ENCODE data around the gene SAMD11.

SAMD11 gene

DNA sequence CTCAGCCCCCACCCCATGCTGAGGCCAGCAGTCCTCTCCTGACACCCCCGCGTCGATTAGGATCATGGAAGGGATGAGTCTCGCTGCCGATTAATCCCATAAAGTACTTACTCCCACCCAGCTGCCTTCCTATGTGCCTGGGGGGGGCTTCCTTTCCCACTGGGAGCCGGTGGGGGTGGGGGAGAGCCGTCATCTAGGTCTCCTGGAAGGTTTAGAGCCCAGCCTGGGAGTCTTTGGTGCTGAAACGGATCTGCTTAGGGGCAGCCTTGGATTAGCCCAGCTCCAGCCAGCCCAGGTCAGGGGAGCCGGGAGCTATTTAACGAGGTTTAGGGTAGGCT lies 9.8 kb downstream of the SAMD11 start:
- DNase-seq = no peak

DNA sequence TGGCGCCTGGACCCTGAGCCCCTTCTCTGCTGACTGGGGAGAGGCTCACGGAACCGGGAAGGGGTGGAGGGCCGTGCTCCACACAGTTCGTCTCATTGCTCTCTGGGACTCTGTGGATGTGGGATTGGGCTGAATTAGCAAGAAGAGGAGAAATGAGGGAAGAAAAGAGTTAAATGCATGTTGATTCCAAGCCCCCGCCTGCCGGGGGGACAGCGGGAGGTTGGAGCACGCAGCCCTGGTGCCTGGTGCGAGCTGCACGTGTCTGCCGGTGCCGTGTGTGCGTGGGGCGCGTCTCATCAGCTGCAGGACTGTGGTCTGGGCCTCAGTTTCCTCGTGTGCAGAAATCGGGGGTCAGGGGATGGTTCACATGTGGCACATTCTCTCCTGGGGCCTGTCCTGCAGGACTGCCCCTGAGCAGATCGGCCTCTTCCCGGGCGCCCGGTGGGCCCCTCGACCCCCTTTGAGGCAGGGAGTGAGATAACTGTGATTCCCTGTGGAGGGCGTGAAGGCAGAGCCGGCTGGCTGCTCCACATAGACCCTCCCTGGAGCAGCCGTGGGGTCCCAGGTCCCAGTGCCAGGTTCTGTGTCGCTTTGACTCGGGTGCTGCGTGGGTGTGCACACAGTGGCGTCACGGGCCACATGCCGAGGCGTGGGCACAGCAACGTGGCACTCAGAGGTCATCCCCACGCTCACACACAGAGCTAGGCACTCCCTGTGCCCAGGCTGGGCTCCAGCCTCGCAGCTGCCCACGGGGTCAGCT lies 11.4 kb downstream of the SAMD11 start:
- DNase-seq = no peak

DNA sequence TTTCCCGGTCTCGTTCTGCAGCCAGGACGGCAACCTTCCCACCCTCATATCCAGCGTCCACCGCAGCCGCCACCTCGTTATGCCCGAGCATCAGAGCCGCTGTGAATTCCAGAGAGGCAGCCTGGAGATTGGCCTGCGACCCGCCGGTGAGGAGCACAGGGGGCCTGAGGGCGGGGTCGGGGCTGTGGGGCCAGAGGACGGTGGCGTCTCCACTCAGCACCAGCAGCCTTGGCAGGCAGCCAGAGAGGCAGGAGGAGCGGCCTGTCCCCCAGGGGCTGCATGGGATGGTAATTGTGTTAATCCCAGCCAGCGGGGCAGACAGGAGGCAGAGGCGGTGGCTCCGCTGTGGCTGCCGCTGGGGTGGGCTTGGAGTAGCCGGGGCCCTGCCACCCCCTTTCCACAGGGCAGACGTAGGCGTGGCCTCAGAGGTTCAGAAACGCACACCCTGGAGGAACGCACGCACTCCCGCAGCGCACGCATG lies 12.1 kb downstream of the SAMD11 start:
- no peak for DNase-seq

DNA sequence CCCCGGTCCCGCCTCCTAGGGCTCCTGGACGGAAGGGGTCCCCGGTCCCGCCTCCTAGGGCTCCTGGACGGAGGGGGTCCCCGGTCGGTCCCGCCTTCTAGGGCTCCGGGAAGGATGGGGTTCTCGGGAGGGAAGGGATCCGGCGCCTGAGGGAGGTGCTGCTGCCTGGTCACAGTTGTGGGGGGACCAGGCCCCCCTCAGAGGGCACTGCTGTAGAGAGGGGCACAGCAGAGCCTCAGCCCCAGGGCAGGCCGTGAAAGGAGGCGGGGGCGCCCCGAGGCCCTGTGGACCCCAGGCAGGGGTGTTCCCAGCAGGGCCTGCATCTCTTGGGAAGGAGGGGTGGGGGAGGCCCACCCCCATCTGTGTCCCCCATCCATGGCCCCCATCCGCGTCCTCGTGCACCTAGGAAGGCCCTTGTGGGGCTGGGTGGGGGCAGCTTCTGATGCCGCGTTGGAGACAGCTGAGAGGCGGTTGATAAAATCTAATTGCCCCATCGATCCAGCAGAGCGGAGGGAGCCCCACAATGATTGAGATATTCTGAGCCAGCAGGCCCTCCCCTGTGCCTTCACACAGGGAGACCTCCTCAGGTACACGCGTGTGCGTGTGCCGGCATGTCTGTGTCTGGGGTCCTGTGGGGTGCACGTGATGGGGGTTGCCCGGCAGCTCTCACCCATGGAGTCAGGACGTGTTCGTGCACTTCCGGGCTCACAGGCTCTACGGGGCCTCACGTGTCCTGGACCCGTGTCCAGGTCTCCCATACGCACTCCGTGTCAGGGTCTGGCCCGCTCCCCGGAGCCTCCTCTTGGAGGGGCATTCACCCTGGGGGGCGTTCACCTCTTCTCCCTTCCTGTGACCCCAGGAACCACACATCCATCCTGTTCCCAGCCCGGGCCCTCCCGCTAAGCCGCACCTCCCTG lies 12.9 kb downstream of the SAMD11 start:
- DNase-seq = no peak

DNA sequence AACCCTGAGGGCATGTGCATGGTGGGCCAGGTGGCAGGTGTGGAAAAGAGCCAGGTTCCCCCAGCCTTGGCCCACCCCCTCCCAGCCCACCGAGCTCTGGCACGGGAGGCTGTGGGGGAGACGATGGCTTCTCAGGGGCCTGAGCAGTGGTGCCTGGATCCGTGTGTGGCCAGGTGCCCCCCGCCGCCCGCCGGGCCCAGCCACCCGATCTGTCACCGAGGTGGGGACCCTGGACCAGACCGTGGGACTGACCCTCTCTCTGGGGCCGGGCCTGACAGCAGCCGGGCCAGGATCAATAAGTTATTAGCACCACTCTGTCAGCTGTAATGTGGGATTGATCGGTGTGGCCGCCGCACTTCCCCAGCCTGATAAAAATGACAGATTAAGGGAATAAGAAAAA lies 13.8 kb downstream of the SAMD11 start:
- no peak for DNase-seq

DNA sequence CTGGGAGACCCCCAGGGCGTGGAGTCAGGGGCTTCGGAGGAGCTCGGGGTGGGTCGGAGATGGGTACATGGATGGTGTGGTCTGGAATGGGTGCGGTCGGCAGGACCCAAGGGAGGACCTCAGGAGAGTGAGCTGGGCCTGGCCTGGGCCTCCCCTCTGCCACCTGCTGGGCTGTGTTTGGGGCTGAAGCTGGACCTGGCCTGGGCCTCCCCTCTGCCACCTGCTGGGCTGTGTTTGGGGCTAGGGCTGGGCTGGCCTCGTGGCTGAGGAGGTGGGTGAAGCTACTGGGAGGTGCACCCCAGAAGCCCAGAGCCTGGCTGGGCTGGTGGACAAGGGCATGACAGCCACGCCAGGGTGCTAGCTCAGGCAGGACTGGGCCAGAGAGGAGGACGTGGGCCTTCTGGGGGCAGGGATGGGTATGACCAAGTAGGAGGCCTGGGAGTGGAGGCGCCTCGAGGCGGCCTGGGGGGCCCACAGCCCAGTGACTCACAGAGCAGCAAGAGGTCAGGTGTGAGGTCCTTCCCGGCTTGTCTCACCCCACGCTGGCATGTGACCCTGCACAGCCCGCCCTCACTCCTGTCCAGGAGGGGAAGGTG lies 14.5 kb downstream of the SAMD11 start:
- no peak for DNase-seq

DNA sequence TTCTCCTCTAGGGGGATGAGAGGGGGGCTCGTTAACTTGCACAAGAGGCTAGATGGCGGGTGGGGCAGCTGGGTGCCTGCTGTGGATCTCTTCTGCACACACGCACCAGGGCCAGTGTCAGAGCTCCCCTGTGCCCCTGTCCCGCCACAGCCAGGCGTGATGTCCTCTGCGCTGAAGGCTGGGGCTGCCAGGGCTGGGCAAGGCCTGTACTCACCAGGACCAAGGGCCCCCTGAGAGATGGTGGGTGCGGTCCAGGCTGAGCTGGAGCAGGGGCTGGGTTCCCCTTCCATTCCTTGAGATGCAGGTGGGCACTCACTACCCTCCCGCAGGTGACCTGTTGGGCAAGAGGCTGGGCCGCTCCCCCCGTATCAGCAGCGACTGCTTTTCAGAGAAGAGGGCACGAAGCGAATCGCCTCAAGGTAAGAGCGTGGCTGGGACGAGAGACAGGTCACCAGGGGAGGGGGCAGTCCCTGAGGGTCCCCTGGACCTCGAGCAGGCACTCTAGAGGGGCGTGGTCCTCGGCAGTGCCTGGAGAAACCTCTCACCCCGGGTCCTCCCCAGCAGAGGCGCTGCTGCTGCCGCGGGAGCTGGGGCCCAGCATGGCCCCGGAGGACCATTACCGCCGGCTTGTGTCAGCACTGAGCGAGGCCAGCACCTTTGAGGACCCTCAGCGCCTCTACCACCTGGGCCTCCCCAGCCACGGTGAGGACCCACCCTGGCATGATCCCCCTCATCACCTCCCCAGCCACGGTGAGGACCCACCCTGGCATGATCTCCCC lies 15.2 kb downstream of the SAMD11 start:
- no peak for DNase-seq

DNA sequence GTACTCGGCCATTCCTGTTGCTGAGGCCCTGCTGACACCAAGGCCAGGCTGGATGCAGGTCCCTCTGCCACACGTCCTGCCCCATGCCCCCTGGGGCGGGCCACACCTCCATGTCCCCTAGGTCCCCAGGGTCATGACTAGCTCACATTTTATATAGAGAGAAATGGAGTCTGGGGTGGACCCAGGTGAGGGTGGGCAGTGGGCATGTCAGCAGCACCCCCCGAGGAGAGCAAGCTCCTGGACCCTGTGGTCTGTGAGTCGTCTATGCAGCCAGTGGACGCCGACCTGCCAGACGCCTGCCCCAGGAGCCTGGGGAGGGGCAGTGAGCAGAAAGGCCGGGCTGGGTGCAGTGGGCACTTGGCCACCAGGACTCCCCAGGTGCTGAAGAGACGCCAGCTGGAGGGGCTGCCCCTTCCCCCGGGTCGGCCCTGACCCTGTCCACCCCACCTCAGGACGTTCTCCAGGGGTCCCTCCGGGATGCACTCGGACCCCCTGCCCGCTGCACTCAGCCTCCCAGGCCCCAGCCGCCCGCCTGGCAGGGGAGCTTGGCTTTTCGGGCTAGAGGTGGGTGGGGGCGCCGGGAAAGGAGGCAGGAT lies 15.9 kb downstream of the SAMD11 start:
- no peak for DNase-seq

DNA sequence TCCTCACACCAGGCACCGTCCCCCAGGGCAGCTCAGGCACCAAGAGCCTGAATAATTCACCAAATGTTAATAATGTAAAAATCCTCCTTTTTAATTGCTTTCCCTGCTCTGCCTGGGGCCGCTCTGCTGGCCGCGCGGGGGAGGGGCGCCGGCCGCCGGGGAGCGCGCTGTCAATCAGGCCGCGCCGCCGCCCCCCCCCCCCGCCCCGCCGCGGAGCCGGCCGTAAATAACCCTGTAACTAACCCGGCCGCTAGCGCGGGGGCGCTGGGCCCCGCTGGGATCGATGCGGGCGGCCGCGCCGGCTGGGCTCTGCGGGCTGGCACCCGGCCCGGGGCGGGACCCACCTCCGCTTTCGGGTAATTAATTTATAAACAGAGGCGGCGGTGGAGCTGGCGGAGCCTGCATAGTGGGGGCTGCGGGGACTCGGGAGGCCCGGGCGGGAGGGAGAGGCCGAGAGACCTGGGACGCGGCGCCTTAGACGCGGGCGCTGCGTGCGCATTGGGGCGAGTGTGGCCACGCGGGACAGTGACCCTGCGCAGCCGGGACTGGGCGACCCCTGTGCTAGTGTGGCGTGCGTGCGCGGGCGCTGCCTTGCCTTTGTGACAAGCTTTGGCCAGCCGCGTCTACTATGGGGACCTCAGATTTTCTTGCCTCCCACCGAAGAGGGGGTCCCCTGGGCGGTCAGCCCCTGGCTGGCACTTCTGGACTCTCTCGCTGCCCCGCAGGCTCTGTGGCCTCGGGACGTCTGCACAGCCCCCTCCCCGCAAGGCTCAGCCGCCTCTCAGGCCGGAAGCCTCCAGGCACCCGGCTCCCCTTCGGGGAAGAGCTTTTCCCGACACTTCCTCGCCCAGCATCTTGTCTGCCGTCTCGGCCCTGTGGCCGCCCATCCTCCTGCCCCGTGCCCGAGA lies 16.6 kb downstream of the SAMD11 start:
- no peak for DNase-seq

DNA sequence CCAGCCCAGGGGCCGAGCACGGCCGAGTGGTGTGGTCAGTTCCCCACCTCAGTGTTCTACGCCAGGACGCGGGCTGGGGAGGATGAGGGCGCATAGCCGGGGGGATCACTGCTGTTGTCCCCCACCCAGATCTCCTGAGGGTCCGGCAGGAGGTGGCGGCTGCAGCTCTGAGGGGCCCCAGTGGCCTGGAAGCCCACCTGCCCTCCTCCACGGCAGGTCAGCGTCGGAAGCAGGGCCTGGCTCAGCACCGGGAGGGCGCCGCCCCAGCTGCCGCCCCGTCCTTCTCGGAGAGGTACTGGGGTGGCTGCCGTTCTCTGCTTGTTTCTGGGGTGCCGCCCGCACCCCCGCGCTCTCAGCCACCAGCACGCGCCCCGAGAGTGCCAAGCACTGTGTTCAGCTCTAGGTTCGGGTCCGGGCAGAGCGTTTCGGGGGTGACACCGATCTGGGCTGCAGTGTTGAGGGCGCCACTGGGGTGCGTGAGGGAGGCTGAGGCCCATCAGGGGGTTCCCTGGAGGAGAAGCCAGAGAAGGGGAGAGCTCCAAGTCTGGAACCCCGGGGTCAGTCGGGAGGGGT lies 17.4 kb downstream of the SAMD11 start:
- no peak for DNase-seq

DNA sequence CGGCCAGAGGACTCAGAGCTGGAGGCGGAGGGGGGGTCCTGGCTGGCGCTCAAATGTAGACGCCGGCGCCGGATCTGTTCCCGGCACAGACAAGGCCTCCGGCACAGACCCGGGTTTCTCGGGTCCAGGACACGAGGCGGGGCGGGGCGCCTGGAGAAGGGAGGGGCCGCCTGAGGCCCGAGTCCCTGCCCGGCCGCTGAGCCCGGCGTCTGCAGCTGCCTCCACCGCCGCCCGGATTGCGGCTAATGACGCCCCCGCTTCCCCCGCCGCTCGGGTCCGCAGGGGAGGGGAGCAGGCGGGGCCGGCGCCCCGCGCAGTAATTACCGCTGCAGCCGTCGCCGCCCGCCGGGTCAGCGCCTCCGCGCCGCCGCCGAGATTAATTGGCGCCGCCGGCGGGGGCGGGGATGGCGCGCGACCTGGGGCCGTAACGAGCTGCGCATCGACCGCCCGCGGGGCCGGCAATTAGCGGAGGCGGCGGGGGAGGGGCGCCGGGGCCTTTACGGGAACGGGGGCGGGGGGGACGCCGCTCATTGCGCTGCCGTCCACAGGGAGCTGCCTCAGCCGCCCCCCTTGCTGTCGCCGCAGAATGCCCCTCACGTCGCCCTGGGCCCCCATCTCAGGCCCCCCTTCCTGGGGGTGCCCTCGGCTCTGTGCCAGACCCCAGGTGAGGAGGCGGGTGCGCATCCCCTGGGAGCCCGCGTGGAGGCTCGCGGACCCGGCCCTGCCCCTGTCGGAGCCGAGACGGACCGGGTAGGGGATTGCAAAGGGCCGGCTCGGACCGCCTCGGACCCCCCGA lies 18.1 kb downstream of the SAMD11 start:
- DNase-seq = no peak

DNA sequence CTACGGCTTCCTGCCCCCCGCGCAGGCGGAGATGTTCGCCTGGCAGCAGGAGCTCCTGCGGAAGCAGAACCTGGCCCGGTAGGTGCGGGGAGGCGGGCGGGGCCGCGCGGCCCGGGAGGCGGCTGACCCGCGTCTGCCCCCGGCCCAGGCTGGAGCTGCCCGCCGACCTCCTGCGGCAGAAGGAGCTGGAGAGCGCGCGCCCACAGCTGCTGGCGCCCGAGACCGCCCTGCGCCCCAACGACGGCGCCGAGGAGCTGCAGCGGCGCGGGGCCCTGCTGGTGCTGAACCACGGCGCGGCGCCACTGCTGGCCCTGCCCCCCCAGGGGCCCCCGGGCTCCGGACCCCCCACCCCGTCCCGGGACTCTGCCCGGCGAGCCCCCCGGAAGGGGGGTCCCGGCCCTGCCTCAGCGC lies 18.7 kb downstream of the SAMD11 start:
- no peak for DNase-seq

DNA sequence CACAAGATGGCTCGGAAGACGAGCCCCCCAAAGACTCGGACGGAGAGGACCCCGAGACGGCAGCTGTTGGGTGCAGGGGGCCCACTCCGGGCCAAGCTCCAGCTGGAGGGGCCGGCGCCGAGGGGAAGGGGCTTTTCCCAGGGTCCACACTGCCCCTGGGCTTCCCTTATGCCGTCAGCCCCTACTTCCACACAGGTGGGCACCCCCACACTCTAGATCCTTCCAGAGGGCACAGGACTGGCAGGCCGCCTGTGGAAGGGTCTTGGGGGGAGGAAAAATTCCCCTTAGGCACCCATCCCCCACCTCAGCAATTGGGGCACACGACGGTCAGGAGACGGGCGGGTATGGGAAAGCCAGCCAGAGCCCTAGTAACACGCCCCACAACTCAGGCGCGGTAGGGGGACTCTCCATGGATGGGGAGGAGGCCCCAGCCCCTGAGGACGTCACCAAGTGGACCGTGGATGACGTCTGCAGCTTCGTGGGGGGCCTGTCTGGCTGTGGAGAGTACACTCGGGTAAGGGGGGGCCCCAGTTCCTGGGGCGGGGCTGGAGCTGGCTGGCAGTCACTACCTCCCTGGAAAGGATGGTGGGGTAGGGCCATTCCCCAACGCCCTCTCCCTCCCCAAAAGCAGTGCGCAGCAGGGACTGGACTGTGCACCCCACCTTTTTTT lies 19.3 kb downstream of the SAMD11 start:
- DNase-seq = no peak

DNA sequence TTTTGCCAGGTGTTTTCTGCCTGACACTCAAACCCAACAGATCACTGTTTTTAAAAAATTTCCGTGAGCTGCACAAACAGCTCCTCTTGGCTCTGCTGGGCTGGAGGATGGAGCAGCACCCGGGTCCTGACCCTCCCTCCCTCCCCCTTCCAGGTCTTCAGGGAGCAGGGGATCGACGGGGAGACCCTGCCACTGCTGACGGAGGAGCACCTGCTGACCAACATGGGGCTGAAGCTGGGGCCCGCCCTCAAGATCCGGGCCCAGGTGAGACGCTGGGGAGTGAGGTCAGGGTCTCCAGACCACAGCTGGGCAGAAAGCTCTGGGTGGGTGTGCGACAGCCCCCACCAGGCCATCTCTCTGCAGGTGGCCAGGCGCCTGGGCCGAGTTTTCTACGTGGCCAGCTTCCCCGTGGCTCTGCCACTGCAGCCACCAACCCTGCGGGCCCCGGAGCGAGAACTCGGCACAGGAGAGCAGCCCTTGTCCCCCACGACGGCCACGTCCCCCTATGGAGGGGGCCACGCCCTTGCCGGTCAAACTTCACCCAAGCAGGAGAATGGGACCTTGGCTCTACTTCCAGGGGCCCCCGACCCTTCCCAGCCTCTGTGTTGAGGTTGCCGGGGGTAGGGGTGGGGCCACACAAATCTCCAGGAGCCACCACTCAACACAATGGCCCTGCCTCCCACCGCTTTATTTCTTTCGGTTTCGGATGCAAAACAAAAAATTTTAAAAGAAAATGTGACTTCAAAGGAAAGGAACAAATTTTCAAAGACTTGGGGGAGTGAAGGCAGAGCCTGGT lies 20.0 kb downstream of the SAMD11 start:
- DNase-seq = no peak

DNA sequence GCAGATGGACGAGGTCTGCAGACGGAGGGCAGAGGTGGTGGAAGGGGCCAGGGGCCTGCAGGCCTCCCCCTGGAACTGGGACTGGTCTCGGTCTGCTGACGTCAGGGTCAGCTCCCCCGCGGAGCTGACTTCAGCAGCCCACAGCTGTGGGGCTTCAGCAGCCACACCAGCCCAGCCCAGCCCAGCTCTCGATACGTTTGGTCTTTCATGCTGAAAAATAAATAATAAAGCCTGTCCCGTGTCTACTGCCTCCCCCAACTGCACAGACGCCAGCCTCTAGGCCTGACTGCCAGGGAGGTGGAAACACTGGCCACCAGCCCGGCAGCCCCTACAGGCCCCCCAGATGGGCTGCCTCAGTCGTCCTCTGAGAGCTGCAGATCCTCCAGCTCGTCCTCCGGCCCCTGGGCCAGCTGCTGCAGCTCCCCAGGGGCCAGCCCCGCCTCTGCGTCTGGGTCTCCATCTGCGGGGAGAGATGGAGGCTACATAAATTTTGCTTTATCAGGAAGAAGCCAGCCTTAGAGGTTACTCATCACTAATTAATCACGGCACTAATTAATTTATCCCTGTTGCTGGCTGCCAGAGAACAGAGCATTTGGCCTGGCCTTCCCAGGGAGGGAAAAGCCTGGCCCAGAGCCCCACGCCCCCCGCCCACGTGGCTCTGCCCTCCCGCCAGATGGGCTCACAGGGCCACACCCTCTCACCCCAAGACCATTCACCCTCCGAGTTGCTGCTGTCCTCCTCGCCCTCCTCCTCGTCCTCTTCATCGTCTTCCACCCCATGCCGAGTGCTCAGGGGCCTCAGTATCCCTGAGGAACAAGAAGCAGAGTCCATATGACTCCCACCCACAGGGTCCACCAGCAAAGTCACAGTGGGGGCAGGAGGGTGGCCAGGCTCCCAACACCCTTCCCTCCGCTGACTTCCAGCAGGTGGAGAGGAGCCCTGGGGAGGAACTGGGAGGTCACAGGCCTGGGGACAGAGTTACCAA lies 20.9 kb downstream of the SAMD11 start:
- no peak for DNase-seq

DNA sequence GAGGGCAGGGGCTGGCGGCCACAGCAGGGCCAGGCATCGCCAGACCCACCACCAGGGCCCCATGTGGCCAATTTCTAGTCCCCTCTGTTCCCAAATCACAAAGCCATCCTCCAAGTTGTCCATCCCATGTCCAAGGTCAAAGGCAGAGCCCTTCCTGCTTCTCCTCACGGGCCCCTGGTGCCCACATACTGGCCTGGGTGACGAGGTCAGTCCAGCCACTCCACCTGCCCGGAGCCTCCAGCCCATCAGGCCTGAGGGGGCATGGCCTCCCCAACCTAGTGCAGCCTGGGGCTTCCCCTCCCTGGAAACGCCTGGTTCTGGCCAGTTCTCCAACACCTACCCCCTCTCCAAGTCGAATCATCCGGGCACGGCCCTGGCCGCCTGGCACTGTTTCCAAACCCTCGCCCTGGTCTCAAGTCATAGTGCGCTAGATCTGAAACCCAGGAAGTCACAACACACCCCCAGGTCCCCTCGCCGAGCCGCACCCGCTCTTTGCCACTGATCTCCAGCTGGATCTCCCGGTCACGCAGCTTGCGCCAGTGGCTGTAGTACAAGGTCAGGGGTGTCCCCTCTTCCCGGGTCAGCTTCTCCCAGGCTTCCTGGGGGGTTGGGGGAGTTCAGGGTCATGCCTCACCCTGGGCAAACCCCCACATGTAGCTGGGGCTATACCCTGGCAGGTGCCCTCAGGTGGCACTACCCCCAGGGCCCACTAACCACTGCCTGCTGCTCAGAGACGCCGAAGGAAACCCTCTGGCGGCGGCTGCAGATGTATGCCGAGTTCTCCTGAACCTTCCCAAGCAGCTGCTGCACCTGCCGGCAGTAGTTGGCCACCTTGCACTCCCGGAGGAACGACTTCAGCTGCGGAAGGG lies 22.2 kb downstream of the SAMD11 start:
- DNase-seq = no peak

Measured in T-helper 9 cell (primary cell).